SU-DHL-6 (cell line): ENCODE measurements around the gene MAPK8IP1.

ENCODE experiments used
- CTCF ChIP-seq: fragments of 200-600 bp; sonication (generic); IDR thresholded peaks from one replicate; pipeline ENCODE4 v1.5.1; 2017; ENCODE audit warnings: antibody characterized with exemption, mild to moderate bottlenecking, low read length, moderate library complexity; ENCODE audit not compliant: insufficient read depth, poor library complexity, severe bottlenecking
- EZH2phosphoT487 ChIP-seq: fragments of 200-600 bp; sonication (generic), shearing (Covaris generic); conservative IDR thresholded peaks from 2 replicates; pipeline ENCODE4 v1.6.1; 2018; ENCODE audit warnings: mild to moderate bottlenecking, antibody characterized with exemption, low read length, moderate library complexity, mixed read lengths

- TF ChIP-seq CTCF, result no peak
- TF ChIP-seq EZH2phosphoT487, result no peak
Measured at GRCh38 chr11:45851228-45851627, 34.2 kb upstream of the MAPK8IP1 start.
